ENCODE results near the gene CCDC188.

CCDC188 gene

DNA sequence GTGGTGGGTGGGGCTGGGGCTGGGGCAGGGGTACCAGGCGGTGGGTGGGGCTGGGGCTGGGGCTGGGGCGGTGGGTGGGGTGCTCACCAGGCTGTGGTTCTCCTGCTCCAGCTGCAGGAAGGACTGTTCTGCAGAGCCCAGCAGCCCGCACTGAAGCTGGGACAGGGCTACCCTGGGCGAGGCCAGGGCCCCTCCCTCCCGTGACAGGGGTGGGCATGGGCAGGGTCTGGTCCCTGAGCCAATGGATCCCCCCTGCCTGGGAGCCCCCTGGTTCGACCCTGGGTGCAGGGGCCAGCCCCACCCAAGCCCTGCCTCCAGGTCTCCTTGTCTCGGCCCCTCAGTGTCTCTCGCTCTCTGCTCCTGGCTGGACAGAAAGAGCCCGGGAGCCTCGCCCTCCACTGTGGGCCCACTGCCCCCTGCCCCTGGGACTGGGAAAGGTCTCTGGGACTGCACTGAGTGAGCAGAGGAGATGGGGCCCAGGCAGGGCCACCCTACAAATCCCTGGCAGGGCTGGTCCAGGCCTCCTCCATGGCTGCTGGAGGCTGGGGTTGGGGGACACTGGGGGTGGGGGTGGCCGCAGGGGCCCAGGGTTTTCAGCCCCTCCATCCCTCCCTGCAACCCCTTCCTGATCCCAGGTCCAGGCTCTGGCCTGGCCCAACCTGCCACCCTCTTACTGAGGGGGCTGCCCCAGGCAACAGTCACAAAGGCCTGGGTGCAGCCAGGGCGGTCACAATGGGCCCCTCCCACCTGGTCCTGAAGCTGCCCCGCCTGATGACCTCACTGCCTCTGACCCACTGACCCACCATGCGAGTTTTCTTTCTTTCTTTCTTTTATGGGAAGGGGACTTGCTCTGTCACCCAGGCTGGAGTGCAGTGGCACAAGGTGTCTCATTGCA is at the start of gene CCDC188:
CCDC188 (minus strand) TSS at position 675 of the 895 bp plus-strand sequence; CDS start at position 606, 69 bp downstream.
- no peak for DNase-seq

DNA sequence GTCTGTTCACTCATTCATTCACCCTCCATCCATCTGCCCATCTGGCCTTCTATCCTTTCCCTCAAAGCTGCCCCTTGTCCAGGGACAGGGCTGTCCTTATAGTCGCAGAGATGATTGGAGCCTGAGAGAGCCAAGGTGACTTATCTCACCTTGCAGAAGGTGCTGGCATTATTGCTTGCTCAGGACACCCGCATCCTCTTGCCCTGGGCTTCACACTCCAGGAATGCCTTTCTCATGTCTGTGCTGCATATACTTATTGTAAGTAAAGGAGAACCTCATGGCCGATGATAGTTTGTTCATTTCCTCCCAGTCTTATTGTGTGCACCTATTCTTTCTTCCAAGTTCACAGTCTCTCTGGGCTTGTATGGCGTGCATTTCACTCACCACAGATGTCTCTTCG is 49.1 kb upstream of the CCDC188 start:
- no peak for DNase-seq

GRCh38 chr22:20199413-20199842 is 48.6 kb upstream of the CCDC188 start:
- no peak for DNase-seq

- no peak for DNase-seq
Measured at GRCh38 chr22:20198557-20199319, 47.9 kb upstream of the CCDC188 start.

DNA sequence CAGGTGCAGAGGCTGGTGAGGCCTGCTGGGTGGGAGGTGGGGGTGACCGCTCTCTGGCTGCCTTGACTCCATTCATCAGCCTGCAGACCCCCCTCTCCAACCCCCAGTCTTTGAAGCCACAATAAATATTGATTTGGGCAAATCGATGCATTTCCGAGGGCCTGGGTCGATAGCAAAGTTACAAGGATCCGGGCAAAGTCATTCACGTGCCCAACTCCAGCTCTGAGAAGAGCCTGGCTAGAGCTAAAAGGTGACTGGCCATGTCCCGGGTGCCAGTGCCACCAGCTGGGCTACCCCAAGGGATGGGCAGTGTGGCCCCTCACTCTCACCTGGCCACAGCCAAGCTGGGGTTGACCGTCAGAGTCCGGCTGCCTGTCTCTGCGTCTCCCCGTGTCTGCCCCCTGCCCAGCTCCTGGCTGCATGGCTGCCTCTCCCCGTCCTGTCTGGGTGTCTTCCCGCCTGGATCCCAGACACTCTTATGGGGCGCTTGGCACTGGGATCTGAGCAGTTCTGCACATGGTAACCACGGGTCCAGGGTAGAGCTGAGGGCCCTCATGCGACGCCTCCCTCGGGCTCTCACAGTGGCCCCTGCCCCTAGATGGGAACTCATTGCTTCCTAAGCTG is 46.7 kb upstream of the CCDC188 start:
- no peak for DNase-seq

GRCh38 chr22:20196094-20196842 is 45.4 kb upstream of the CCDC188 start:
- DNase-seq, result no peak

DNA sequence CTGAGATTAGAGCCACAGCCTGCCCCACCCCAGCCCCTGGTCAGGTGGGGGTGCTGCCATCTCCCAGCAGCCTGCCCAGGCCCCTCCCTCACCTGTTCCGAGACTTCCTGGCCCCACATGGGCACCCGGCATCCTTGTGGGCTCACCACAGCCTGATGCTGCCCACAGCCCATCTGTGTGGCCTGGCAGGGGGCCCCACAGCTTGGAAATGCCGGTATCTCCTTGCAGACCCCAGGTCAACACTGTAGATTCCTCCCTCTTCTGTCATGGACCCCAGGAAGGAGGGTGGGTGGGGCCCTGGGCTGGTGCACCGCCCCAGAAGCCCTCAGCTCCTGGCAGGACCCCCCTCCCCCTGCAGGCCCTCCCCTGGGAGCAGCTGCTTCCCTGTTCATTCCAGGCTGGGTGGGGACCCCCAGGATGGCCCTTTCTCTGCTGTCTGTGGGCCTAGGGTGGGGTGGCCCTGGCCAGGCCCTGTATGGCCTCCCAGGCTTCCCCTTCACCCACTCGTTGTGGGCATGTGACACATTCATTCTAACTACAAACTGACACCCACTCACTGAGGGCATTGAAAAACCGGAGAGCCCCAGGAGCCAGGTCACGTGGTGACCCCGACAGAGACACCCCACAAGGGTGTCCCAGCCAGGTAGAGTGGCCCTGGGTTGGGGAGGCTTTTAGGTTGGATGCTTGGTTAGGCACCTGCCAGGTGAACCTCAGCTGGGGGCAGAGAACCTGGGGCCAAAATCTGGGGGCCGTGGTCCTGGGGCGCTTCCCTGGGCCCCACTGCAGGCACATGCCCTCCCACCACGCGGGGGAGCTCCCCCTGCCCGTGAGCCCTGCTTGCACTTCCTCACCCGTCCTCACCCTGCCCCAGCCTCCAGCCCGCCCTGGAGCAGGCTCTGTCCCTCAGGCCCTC is 44.1 kb upstream of the CCDC188 start:
- DNase-seq, result no peak

- DNase-seq, result no peak
Measured at GRCh38 chr22:20193761-20194494, 43.1 kb upstream of the CCDC188 start.

- DNase-seq, result no peak
Measured at GRCh38 chr22:20192972-20193760, 42.3 kb upstream of the CCDC188 start.

DNA sequence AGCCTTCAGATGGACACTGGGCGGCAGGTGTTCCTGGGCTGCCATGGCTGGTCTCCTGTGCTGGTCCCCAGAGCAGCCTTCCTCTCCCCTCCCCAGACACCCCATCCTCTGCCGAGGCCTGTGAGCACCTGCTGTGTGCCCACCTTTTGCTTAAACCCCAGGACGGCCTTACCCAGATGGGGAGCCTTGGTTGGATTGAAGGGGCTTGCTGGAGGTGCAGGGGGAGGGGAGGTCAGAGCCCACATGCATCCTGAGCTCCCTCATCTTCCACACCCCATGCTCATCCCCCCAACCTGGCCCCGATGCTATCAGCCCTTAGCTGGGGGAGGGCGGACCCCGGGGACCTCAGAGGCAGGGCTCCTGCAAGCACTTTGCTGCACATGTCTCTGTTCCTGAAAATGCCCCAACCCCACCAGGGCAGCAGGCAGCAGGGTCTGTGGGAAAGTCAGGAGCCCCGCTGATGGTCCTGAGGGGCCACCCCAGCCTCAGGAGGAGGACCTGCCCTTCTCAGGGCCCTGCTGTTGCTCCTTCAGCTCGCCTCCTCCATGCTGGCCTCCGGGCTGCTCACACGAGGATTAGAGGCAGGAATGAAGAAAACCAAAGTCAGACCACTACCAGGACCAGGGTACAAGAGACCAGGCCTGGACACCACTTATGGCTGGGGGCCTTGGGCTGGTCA is 41.6 kb upstream of the CCDC188 start:
- DNase-seq, result no peak

GRCh38 chr22:20191803-20192202 is 40.9 kb upstream of the CCDC188 start:
- no peak for DNase-seq

- no peak for DNase-seq
Measured at GRCh38 chr22:20191000-20191515, 40.2 kb upstream of the CCDC188 start.

DNA sequence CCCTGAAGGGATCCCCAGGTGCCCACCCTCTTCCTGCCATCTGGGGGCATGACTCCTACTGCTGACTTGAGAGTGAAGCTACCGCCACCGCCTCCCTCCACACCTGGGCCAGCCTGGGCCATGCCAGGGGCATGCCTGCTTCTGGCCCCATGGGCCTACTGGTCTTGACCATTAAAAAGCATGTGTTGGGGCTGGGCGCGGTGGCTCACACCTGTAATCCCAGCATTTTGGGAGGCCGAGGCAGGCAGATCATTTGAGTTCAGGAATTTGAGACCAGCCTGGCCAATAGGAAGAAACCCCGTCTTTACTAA is 37.7 kb upstream of the CCDC188 start:
- DNase-seq, result no peak

- no peak for DNase-seq
Measured at GRCh38 chr22:20187777-20188566, 37.1 kb upstream of the CCDC188 start.

DNA sequence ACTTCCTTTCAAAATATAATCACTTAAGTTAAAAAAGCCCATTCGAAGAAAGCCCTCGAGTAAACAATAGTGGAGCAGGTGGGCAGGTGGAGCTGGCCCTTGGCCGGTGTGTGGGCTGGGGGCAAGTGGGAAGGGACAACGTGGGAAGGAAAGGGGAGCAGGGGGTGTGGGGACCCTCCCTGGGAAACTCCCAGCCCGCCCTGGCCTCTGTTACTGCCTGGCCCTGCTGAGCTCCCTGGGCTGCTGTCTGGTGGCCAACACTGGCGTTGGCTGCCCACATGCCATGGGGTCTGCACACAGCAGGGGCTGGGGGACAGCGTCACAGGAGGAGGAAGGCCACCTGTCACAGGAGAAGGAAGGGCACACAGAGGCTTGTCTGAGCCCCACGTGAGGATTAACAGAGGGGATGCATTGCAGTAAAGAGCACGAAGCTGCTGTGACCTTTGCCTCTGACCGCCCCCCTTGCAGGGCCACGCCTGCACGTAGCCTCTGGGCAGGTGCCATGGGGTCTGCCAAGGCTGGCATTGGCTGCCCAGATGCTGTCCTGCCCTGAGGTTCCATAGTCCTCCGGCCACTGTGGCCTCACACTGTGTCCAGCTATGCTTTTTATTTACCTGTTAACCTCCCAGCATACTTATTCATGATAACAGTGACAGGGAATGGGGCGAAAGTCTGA is 36.2 kb upstream of the CCDC188 start:
- no peak for DNase-seq

- no peak for DNase-seq
Measured at GRCh38 chr22:20186183-20186870, 35.5 kb upstream of the CCDC188 start.

GRCh38 chr22:20185750-20186149 is 34.9 kb upstream of the CCDC188 start:
- no peak for DNase-seq
